Motor neuron (in vitro differentiated cells): Measurements from ENCODE around the gene FHIT. TPM values are rescaled to one million over a fixed set of nuclear protein-coding genes. Genes with fewer than 3 reads are reported as not detected.

Experiments
- ATAC-seq, 8 experiments: fragments of 200-7000 bp; cut with Tn5 transposase; replicated peaks in 6 of 8; 2 replicates each; pipeline ENCODE4 v1.8.0; 2021; ENCODE audit warnings: mild to moderate bottlenecking in 8 of 8, moderate library complexity in 8 of 8
- H3K27ac ChIP-seq, 2 donors: fragments of 250-450 bp; sonication (Bioruptor Pico); 2 replicates each; pipeline ENCODE4 v1.9.0; 2021; ENCODE audit warnings: antibody characterized with exemption in 2 of 2, mild to moderate bottlenecking in 2 of 2, moderate library complexity in 1 of 2
- H3K4me1 ChIP-seq, 2 donors: fragments of 250-450 bp; sonication (Bioruptor Pico); replicated peaks in 1 of 2; 2 replicates each; pipeline ENCODE4 v1.6.1; 2021; ENCODE audit warnings: antibody characterized with exemption in 2 of 2, mild to moderate bottlenecking in 2 of 2, moderate library complexity in 1 of 2
- H3K4me3 ChIP-seq, 5 donors: fragments of 250-450 bp; sonication (Bioruptor Pico); 2 replicates each; pipeline ENCODE4 v1.9.0; 2021; ENCODE audit warnings: antibody characterized with exemption in 5 of 5, mild to moderate bottlenecking in 5 of 5, moderate library complexity in 4 of 5
- WGBS, 10 experiments: fragments of 450-650 bp; shearing (Covaris generic); methylation state at CpG; one replicate each; pipeline ENCODE4 v1.0.0; 2022; 5-methylcytosine and 5-hydroxymethylcytosine counted together
- in situ Hi-C, 9 experiments: fragments of 400-800 bp; cut with MboI; loops; one replicate each; pipeline ENCODE4 v1.15.0; 2021; ENCODE audit warnings: low sequenced_read_pairs in 9 of 9, low pct_unique_long_range_greater_than_20kb in 2 of 9; ENCODE audit not compliant: unreplicated experiment in 9 of 9
- total RNA-seq, 8 experiments: library from RNA; unstranded; fragments of 300-600 nt; gene quantifications; 2 replicates each; pipeline versions ENCODE4 v1.2.3 to v1.2.4, GENCODE V29; 2022

The FHIT gene
- total RNA-seq, 8 experiments from 2014 or later: 1.6 to 25.1 (median 12.1) TPM

- H3K27ac ChIP-seq: no peak overlapping the region
- in situ Hi-C loops: no loop called here
- no peak overlapping the region for H3K4me3 ChIP-seq
- H3K4me1 ChIP-seq: peaks cover 0 to 14% of the 10 kb centered on the region in 2 donors
- no peak for ATAC-seq
- WGBS, 10 experiments: 17 to 94% (median 75%) methylated on average over 1 to 2 of the region's 2 CpGs; no CpG with 5 or more reads in 3 of the 10 experiments
Measured at GRCh38 chr3:60424942-60425341, 826.3 kb downstream of the FHIT start.

GRCh38 chr3:60424034-60424433 is 827.2 kb downstream of the FHIT start:
- no peak for ATAC-seq
- Histone ChIP-seq H3K4me1 (peaks cover 0 to 18% of the 10 kb centered on the region in 2 donors), H3K4me3 (no peak overlapping the region), H3K27ac (no peak overlapping the region)
- WGBS, 10 experiments: 27 to 100% (median 90%) methylated on average over 1 to 3 of the region's 3 CpGs; no CpG with 5 or more reads in 3 of the 10 experiments
- in situ Hi-C loops: no loop called here

- Histone ChIP-seq H3K4me3 (no peak overlapping the region), H3K4me1 (peaks cover 0 to 18% of the 10 kb centered on the region in 2 donors), H3K27ac (no peak overlapping the region)
- in situ Hi-C loops: no loop called here
- WGBS, 10 experiments: 50 to 100% (median 100%) methylated on average over 1 of the region's 1 CpG; no CpG with 5 or more reads in 4 of the 10 experiments
- ATAC-seq: no peak
Measured at GRCh38 chr3:60423556-60423955, 827.7 kb downstream of the FHIT start.

- in situ Hi-C loops: no loop called here
- H3K4me1 ChIP-seq: peaks cover 0 to 26% of the 10 kb centered on the region in 2 donors
- H3K27ac ChIP-seq: no peak overlapping the region
- WGBS, 10 experiments: 33 to 100% (median 94%) methylated on average over 1 to 3 of the region's 3 CpGs; no CpG with 5 or more reads in 1 of the 10 experiments
- H3K4me3 ChIP-seq: no peak overlapping the region
- no peak for ATAC-seq
Measured at GRCh38 chr3:60421749-60422446, 829.4 kb downstream of the FHIT start.

- in situ Hi-C loops: no loop called here
- 17 to 63% (median 33%) methylated on average over 1 to 4 of the region's 4 CpGs; no CpG with 5 or more reads in 1 of the 10 experiments for WGBS, 10 experiments
- ATAC-seq: peak in 5 of 8 experiments; percentile 63 to 97 (median 77)
- no peak overlapping the region for H3K27ac ChIP-seq
- H3K4me1 ChIP-seq: peaks cover 0 to 26% of the 10 kb centered on the region in 2 donors
- no peak overlapping the region for H3K4me3 ChIP-seq
Measured at GRCh38 chr3:60417576-60417975, 833.7 kb downstream of the FHIT start.

- in situ Hi-C loops: no loop called here
- ATAC-seq: peak in 3 of 8 experiments; percentile 36 to 84 (median 38)
- Histone ChIP-seq H3K4me1 (peaks cover 0 to 9% of the 10 kb centered on the region in 2 donors), H3K4me3 (no peak overlapping the region), H3K27ac (no peak overlapping the region)
- WGBS, 10 experiments: 0 to 100% (median 79%) methylated on average over 1 to 4 of the region's 4 CpGs
Measured at GRCh38 chr3:60414011-60414410, 837.2 kb downstream of the FHIT start.

- Histone ChIP-seq H3K4me1 (peaks cover 0 to 9% of the 10 kb centered on the region in 2 donors), H3K27ac (no peak overlapping the region), H3K4me3 (no peak overlapping the region)
- no peak for ATAC-seq
- 0 to 100% (median 87%) methylated on average over 1 of the region's 1 CpG; no CpG with 5 or more reads in 2 of the 10 experiments for WGBS, 10 experiments
- in situ Hi-C loops: no loop called here
Measured at GRCh38 chr3:60413551-60413950, 837.7 kb downstream of the FHIT start.

GRCh38 chr3:60403866-60404265 is 847.4 kb downstream of the FHIT start:
- ATAC-seq: peak in 1 of 8 experiments; percentile 82
- no peaks in the 10 kb centered on the region for H3K4me1 ChIP-seq
- in situ Hi-C loops: no loop called here

GRCh38 chr3:60402931-60403330 is 848.3 kb downstream of the FHIT start:
- no peak overlapping the region for H3K27ac ChIP-seq
- in situ Hi-C loops: no loop called here
- no peak overlapping the region for H3K4me3 ChIP-seq
- ATAC-seq: no peak
- 0 to 100% (median 69%) methylated on average over 1 to 2 of the region's 2 CpGs; no CpG with 5 or more reads in 1 of the 10 experiments for WGBS, 10 experiments
- H3K4me1 ChIP-seq: no peaks in the 10 kb centered on the region

More at GRCh38 chr3:60403866-60404265, 847.4 kb downstream of the FHIT start:
- Histone ChIP-seq H3K4me3 (no peak overlapping the region), H3K27ac (no peak overlapping the region)
- 30 to 98% (median 80%) methylated on average over 1 to 4 of the region's 4 CpGs for WGBS, 10 experiments

- Histone ChIP-seq H3K27ac (no peak overlapping the region), H3K4me1 (no peaks in the 10 kb centered on the region), H3K4me3 (no peak overlapping the region)
- in situ Hi-C loops: no loop called here
- WGBS, 10 experiments: 29 to 100% (median 80%) methylated on average over 2 to 5 of the region's 7 CpGs; no CpG with 5 or more reads in 1 of the 10 experiments
- peak in 7 of 8 experiments; percentile 67 to 98 (median 74) for ATAC-seq
Measured at GRCh38 chr3:60399861-60400845, 851.1 kb downstream of the FHIT start.

GRCh38 chr3:60399292-60399691 is 852.0 kb downstream of the FHIT start:
- 20 to 95% (median 51%) methylated on average over 1 to 3 of the region's 3 CpGs for WGBS, 10 experiments
- H3K4me3 ChIP-seq: no peak overlapping the region
- H3K27ac ChIP-seq: no peak overlapping the region
- ATAC-seq: peak in 4 of 8 experiments; percentile 25 to 61 (median 46)
- H3K4me1 ChIP-seq: no peaks in the 10 kb centered on the region
- in situ Hi-C loops: no loop called here

- H3K4me3 ChIP-seq: no peak overlapping the region
- in situ Hi-C loops: no loop called here
- H3K4me1 ChIP-seq: no peaks in the 10 kb centered on the region
- ATAC-seq: no peak
- H3K27ac ChIP-seq: no peak overlapping the region
- WGBS, 10 experiments: 24 to 100% (median 77%) methylated on average over 1 to 4 of the region's 4 CpGs
Measured at GRCh38 chr3:60395173-60395762, 856.0 kb downstream of the FHIT start.
